ENCODE data around the gene VAV2. TPM values are rescaled to one million over a fixed set of nuclear protein-coding genes. Genes with fewer than 3 reads are reported as not detected.

VAV2 gene
- total RNA-seq, 1 donor from 2014 or later: 34.8 TPM

GRCh38 chr9:133880136-133880535 is 112.0 kb downstream of the VAV2 start:
- no peak for ATAC-seq
- no peak for DNase-seq (ENCODE audit: low spot score)

GRCh38 chr9:133879615-133880014 is 112.5 kb downstream of the VAV2 start:
- DNase-seq (ENCODE audit: low spot score) (no peak), ATAC-seq (no peak)

- ATAC-seq (no peak), DNase-seq (ENCODE audit: low spot score) (no peak)
Observed at GRCh38 chr9:133878402-133878801, 113.7 kb downstream of the VAV2 start.

GRCh38 chr9:133877967-133878366 is 114.2 kb downstream of the VAV2 start:
- ATAC-seq (peak; percentile 23), DNase-seq (ENCODE audit: low spot score) (no peak)

GRCh38 chr9:133877327-133877726 is 114.8 kb downstream of the VAV2 start:
- ATAC-seq: peak; percentile 2
- no peak for DNase-seq (ENCODE audit: low spot score)

- DNase-seq (ENCODE audit: low spot score): no peak
Observed at GRCh38 chr9:133876836-133877235, 115.3 kb downstream of the VAV2 start.

GRCh38 chr9:133876144-133876543 is 116.0 kb downstream of the VAV2 start:
- DNase-seq (ENCODE audit: low spot score): no peak
- no peak for ATAC-seq

More at GRCh38 chr9:133876836-133877235, 115.3 kb downstream of the VAV2 start:
- no peak for ATAC-seq

- ATAC-seq (no peak), DNase-seq (ENCODE audit: low spot score) (no peak)
Observed at GRCh38 chr9:133875131-133875530, 117.0 kb downstream of the VAV2 start.

GRCh38 chr9:133874659-133875058 is 117.5 kb downstream of the VAV2 start:
- ATAC-seq: no peak
- no peak for DNase-seq (ENCODE audit: low spot score)

GRCh38 chr9:133874060-133874657 is 118.0 kb downstream of the VAV2 start:
- ATAC-seq: no peak

GRCh38 chr9:133873461-133873891 is 118.6 kb downstream of the VAV2 start:
- no peak for DNase-seq (ENCODE audit: low spot score)
- no peak for ATAC-seq

More at GRCh38 chr9:133874060-133874657, 118.0 kb downstream of the VAV2 start:
- DNase-seq (ENCODE audit: low spot score): no peak

- DNase-seq (ENCODE audit: low spot score) (no peak), ATAC-seq (no peak)
Observed at GRCh38 chr9:133873009-133873408, 119.1 kb downstream of the VAV2 start.

GRCh38 chr9:133870598-133871595 is 121.2 kb downstream of the VAV2 start:
- ATAC-seq (no peak), DNase-seq (ENCODE audit: low spot score) (no peak)

GRCh38 chr9:133869674-133870405 is 122.3 kb downstream of the VAV2 start:
- DNase-seq (ENCODE audit: low spot score) (no peak), ATAC-seq (peak; percentile 63)

GRCh38 chr9:133868203-133868602 is 123.9 kb downstream of the VAV2 start:
- DNase-seq (ENCODE audit: low spot score) (no peak), ATAC-seq (no peak)

- DNase-seq (ENCODE audit: low spot score): no peak
- no peak for ATAC-seq
Observed at GRCh38 chr9:133866946-133867345, 125.2 kb downstream of the VAV2 start.

GRCh38 chr9:133864011-133864410 is 128.1 kb downstream of the VAV2 start:
- ATAC-seq: no peak
- no peak for DNase-seq (ENCODE audit: low spot score)

- ATAC-seq: no peak
Observed at GRCh38 chr9:133863257-133863592, 128.9 kb downstream of the VAV2 start.

GRCh38 chr9:133862585-133863256 is 129.4 kb downstream of the VAV2 start:
- DNase-seq (ENCODE audit: low spot score): no peak
- peak; percentile 25 for ATAC-seq

More at GRCh38 chr9:133863257-133863592, 128.9 kb downstream of the VAV2 start:
- no peak for DNase-seq (ENCODE audit: low spot score)

GRCh38 chr9:133861692-133862091 is 130.4 kb downstream of the VAV2 start:
- DNase-seq (ENCODE audit: low spot score): no peak
- no peak for ATAC-seq

- no peak for DNase-seq (ENCODE audit: low spot score)
Observed at GRCh38 chr9:133861086-133861485, 131.0 kb downstream of the VAV2 start.

More at GRCh38 chr9:133861086-133861485, 131.0 kb downstream of the VAV2 start:
- no peak for ATAC-seq

Data from left lobe of liver (tissue), 2 donors.